Posterior cingulate gyrus (tissue), 11 donors: ENCODE results near the gene GRPEL2.

Experiments
- DNase-seq, 10 donors: peaks; one replicate each; pipeline versions ENCODE4 v3.0.0 to v3.0.0-alpha.2; 2020 to 2021; ENCODE audit warnings: mixed read lengths in 3 of 10
- intact Hi-C: fragments of 100-400 bp; cut with DNase I; formaldehyde crosslinking; loops from one replicate; pipeline ENCODE4 v1.15.1; 2023

The GRPEL2 gene, protein sequence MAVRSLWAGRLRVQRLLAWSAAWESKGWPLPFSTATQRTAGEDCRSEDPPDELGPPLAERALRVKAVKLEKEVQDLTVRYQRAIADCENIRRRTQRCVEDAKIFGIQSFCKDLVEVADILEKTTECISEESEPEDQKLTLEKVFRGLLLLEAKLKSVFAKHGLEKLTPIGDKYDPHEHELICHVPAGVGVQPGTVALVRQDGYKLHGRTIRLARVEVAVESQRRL

GRCh38 chr5:149345147-149345891 lies at the start of gene GRPEL2:
Gene GRPEL2 (plus strand): TSS chr5:149345499. CDS start chr5:149345540, 41 bp downstream.
- intact Hi-C loops = loop anchor here (10.0 kb wide), 1 partner anchor 81 kb away; no protein-coding TSS in a partner anchor
- peak; percentile 94 to 99 (median 96) for DNase-seq

DNA sequence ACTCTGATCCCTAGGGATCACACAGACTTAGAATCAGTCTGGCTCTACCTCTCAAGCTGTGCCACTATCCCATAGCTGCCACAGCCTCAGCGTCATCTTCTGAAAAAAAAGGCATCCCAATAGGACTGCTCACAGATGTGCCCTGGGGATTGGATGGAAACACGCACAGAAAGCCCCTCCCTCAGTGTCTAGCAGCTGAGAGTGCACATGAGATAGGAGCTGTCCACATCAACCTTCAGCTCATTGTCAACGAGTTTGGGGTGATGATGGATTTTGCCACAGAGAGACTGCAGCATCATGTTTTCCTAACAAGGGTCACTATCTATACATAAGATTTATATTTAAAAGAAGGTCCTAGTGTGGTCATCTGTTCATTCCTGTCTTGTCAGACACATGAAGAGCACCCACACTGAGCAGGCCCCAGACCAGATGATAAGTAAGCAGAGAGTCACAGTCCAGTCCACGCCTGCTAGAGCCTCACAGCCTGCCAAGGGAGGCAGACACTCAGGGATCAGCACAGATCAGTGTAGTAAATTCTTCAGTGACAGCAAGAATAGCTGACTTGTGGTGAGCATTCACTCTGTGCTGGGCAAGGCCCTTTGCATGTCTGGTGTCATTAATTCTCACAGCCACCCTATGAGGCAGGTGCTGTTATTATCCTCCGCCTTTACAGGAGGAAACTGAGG lies 47.8 kb upstream of the GRPEL2 start:
- intact Hi-C loops = no loop called here
- no peak for DNase-seq

- no peak for DNase-seq
- intact Hi-C loops = no loop called here
Observed at GRCh38 chr5:149298163-149298562, 47.1 kb upstream of the GRPEL2 start.

DNA sequence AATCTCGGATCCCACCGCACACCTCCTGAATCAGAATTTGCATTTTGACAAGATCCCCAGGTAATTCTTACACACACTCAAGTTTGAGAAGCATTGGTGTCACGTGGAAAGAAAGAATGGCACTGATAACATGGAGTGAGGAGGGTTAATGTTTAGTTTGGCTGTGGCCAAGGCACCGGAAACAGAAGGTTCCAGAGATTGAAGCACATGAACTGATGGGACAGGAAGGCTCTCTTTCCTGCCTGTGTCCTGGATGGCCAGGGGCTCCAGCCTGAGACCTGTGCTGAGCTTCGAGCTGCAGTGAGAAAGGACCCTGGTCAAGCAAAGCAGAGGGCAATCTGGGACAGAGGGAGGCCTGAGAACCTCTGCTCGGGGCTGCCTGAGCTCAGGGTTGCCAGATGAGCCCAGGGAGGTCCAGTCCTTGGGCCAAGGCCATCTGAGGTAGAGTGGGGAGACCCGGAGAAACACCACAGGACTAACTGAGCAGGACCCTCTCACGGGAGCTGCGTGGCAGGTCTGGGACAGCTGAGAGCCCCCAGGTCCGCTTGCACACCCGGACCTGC lies 46.4 kb upstream of the GRPEL2 start:
- intact Hi-C loops = no loop called here
- no peak for DNase-seq

- DNase-seq = no peak
Observed at GRCh38 chr5:149299451-149300054, 45.7 kb upstream of the GRPEL2 start.

GRCh38 chr5:149300441-149300840 lies 44.9 kb upstream of the GRPEL2 start:
- DNase-seq = no peak
- intact Hi-C loops = no loop called here

More at GRCh38 chr5:149299451-149300054, 45.7 kb upstream of the GRPEL2 start:
- intact Hi-C loops = no loop called here

- no peak for DNase-seq
- intact Hi-C loops = no loop called here
Observed at GRCh38 chr5:149301049-149301743, 44.1 kb upstream of the GRPEL2 start.

DNA sequence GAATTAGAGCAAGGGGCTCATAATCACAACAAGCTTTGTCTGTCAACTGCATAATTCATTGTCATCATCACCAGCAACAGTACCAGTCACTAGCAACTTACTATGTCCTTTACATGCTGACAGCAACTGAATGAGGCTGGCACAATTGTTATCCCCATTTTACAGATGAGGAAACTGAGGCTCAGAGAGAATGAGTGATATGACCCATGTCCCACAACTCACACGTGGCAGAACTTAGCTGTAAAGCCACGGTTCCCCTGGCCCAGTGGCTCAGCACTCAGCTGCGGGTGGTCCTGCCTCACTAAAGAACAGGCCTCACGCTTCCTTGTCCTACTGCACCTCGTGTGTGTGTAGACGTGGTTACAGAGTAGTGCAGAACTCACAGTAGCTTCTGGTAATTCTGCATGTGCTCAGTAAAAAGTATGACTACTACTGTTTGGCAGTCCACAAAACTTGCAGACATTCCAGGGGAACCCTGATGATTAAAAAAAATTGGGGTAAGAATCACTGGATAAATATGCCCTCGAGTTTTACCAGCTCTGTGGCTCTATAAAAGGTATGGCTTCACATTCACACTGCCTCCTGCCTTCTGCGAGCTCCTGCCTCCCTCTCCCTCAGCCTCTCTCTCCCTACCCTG lies 43.4 kb upstream of the GRPEL2 start:
- no peak for DNase-seq
- intact Hi-C loops = no loop called here

GRCh38 chr5:149302641-149303040 lies 42.7 kb upstream of the GRPEL2 start:
- intact Hi-C loops = no loop called here
- no peak for DNase-seq

DNA sequence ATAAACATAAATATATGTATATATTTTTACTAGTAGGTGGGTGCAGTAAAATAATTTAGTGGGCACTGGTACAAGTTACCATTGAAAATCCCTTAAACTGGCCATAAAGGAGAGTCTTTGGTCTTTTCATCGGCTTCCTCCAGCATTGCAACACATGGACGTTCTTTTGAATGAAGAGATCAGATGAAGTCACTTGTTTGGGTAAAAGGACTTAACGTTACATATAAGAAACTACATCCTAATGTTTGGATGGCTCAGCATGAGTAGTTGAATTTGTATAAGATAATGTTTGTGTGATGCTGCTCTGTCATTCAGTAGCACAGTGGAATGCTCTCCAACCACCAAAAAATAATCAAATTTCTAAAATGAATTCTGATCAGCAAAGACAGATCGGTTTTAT lies 42.1 kb upstream of the GRPEL2 start:
- DNase-seq = no peak
- intact Hi-C loops = no loop called here

DNA sequence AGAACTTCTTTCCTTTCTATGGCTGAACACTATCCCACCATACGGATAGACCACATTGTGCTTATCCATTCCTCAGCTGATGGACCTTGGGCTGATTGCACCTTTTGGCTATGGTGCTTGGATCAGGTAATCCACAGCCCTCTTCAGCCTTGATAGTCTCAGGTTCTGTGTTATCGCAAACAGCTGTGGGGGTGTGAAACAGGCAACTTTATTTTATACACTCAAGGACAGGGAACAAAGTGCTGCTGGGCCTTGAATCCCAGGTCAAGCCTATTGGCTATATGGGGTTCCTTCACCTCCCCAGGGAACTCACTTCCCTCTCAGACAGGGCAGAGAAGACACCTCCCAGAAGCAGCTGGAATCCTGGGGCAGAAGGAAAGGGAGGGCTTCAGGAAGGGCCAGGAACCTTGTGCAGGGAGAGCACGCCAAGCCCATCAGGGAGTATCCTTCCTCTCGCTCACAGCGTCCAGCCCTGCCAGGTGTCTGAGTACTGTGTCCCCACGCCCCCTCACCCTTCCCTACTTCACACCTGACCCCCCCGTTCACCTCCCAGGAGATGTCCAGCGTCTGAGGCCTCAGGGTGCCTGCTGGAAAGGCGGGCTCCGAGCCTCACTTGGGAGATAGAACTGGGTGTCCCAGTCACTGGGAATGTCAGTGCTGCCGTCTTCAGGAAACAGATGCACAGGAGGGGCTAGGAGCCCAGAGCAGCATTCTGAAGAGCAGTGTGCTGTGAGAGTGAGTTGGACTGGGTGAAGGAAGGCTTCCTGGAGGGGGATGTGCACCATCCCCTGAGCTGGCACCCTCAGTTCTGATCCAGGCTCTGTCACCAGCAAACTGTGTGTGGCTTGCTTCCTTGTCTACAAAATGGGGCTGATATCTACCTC lies 40.9 kb upstream of the GRPEL2 start:
- intact Hi-C loops = no loop called here
- no peak for DNase-seq

- no peak for DNase-seq
- intact Hi-C loops = no loop called here
Observed at GRCh38 chr5:149309354-149309753, 35.9 kb upstream of the GRPEL2 start.

- no peak for DNase-seq
- intact Hi-C loops = no loop called here
Observed at GRCh38 chr5:149310488-149310887, 34.8 kb upstream of the GRPEL2 start.

DNA sequence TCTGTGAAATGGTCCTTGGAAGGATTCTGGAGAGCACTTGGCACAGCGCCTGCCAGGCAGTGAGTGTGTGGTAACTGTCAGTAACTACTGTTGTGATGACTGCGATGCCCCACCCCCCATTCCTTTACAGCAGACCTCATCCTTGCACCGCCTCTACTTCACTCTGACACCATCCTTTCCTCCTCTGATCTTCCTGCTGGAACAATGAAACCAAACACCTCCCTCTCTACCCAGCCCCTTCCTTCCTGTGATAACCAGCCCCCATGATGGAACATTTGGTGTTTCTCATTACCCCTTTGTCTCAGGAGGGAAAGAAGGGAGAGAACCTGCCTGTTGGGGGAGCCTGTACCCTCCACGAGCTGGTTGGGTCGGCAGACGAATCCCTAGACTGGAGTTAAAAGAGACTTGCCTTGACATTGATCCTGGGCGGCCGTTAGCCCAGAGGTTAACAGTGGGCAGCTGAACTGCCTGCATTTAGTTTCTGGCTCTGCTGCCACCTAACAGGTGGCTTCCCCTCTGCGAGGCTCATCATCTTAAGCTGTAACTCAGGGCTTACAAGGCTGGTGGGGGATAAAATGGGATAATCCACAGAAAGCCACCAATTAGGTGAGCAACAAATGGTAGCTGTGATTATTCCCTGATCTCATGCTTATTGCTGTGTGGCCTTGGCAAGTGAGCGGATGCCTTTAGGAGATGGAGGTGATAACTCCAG lies 34.2 kb upstream of the GRPEL2 start:
- intact Hi-C loops = no loop called here
- no peak for DNase-seq

DNA sequence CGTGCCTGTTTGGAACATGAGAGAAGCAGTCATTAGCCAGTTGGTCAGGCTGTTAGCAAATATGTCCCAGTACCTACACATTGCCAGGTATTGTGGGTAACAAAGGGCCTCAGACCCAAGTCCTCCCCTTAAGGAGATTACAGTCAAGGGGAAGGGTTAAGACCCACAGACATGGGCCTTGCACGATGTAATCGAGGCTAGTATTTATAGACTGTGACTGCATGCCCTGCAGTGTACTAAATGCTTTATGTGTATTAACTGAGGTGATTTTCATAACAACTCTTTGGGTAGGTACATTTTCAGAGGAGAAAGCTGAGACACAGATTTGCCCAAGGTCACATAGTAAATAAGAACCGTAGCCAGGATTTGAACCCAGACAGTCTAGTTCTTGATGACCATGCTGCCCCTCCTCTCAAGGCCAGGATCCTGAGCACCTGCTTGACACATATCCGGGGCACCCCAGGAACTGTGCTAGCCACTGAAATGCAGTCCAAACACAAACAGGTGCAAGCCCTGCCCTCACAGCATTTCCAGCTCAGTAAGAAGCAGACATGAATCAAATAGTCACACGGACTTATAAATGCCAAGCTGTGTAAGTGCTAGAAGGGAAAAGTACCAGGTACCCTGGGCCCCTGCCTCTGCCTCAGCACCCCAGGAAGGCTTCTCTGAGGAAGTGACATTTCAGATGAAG lies 32.0 kb upstream of the GRPEL2 start:
- intact Hi-C loops = no loop called here
- DNase-seq = no peak

DNA sequence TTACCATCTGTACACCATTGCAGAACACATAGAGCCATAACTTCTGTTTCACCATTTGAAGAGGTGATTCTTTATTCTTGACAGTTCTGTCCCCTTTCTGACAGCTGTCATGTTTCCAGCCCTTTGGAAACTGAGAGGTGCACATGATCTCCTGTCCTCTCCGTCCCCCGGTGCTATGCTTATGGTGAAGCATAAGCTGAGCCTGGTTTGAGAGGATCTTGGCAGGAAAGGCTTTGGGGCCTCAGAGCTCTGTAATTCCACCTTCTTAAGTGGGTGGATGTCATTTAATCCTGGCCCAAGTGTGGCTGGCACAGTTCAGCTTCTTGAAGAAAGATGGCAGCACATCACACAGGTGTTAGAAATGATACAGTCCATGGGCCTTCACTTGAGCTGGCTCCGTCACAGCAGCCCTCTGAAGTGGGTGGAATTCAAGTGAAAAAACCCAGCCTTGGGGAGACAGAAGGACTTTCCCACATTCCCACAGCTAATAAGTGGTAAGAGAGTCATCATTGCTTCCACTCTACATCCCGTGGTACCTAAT lies 30.7 kb upstream of the GRPEL2 start:
- intact Hi-C loops = loop anchor here (5.0 kb wide), 2 partner anchors 118 to 248 kb away; no protein-coding TSS in a partner anchor
- no peak for DNase-seq

DNA sequence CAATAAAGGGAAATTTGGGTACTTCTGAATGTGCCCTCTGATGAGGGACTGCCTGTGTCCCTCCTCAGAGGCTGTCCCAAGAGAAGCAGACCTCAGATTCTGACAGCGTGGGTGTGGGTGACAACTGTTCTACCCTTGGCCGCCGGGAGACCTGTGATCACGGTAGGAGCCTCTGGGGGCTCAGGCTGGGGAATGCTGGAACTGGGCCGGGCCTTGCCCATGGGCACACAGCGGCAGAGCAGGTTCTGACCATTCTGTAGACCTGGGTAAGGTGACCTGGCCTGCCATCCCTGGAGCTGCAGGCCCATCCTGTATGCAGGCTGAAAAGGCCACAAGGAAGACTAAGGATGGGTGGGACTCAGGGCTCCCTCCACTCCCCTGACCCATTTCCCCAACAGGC lies 29.5 kb upstream of the GRPEL2 start:
- intact Hi-C loops = loop anchor here (2.0 to 5.0 kb wide), 3 partner anchors 55 to 247 kb away; no protein-coding TSS in a partner anchor
- DNase-seq = no peak
